GM11168 (cell line): ENCODE results near the gene LMBRD1.
"Not testable (repeated sequence)": the region's sequence is repeated elsewhere in the genome, so short reads cannot be mapped to it uniquely, and the experiment has no call there.

Experiments used
- in situ Hi-C: fragments of 300-500 bp; cut with MboI; formaldehyde crosslinking; loops from one replicate; pipeline ENCODE4 v1.12.0; 2022; ENCODE audit warnings: low sequenced_read_pairs; ENCODE audit not compliant: unreplicated experiment

Gene LMBRD1

DNA sequence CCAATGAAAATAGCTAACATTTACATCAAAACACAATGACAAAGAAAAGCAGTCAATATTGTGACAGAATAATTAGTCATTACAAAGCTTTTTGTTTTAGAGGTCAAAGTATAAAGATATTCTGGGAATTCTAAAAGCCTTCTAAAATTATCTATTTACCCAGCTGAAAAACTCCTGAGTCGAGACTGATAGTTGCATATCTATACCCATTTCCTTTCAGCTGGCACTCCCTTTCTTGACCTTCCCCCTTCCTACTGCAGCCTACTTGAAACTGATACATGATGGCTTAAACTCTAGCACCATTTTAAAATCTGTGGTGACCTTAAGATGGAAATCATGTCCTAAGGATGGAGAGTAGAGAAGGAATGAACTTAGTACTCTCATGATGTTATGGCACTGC lies 38.6 kb downstream of the LMBRD1 start:
- in situ Hi-C loops = no loop called here

GRCh38 chr6:69756907-69757306 lies 39.9 kb downstream of the LMBRD1 start:
- in situ Hi-C loops = no loop called here

GRCh38 chr6:69756366-69756765 lies 40.4 kb downstream of the LMBRD1 start:
- in situ Hi-C loops = no loop called here

- in situ Hi-C loops = loop anchor here (25.0 kb wide), 1 partner anchor 377 kb away; no protein-coding TSS in a partner anchor
Observed at GRCh38 chr6:69735027-69735426, 61.8 kb downstream of the LMBRD1 start.

DNA sequence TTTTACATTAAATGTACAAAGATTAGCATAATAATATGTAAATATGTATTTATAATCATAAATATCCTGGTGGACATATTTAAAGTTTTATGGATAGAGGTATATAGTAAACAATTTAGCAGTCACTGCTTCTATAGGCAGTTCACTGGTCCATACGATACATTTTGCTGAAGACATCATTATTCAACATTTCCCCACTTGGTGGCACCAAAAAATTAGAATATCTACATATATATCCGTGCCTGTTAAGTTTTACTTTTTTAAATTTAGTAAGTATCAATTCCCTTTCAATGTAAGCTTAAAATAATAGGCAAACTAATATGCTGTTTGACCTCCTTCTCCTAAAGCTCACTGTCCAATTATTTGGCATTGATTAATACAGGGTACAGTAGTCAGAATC lies 64.2 kb downstream of the LMBRD1 start:
- in situ Hi-C loops = loop anchor here (25.0 kb wide), 1 partner anchor 380 kb away; no protein-coding TSS in a partner anchor

DNA sequence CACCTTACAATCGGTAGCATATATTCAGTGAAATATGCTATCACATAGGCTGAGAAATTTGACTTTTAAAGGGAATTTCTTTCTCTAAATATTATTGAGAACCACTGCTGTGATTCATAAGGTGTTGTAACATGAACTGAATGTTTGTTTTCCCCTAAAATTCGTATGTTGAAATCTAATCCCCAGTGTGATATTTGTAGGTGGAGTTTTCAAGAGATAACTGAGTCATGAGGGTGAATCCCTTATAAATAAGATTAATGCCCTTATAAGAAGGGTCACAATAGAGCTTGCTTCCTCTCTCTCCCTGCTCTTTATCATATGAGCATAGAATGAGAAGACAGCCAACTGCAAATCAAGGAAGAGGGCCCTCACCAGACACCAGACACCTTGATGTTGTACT lies 64.8 kb downstream of the LMBRD1 start:
- in situ Hi-C loops = loop anchor here (25.0 kb wide), 1 partner anchor 380 kb away; no protein-coding TSS in a partner anchor

DNA sequence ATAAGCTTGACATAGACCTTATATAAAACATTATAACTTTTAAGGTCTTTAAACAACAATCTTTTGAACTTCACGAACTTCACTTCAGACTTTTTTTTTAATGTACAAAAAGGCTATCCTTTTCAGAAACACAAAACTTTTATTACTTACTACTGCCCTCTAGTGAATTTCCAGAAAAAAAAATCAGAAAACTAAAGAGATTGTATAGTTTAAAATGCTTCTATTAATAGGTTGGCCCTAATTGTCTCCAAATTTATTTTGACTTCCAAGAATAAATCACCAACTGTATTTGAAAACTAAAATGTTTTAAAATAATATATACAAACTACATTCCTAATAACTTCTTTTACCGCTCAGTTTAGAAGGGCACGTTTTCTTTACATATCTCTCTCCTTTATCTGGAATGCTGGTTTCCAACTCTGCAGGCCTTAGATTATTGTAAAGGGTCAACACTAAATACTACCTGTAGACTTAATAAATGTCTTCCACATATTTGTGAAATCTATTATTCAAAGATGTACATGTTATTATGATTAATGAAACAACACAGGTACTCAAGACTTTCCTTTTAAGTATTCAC lies 66.8 kb downstream of the LMBRD1 start:
- in situ Hi-C loops = loop anchor here (25.0 kb wide), 1 partner anchor 382 kb away; no protein-coding TSS in a partner anchor

DNA sequence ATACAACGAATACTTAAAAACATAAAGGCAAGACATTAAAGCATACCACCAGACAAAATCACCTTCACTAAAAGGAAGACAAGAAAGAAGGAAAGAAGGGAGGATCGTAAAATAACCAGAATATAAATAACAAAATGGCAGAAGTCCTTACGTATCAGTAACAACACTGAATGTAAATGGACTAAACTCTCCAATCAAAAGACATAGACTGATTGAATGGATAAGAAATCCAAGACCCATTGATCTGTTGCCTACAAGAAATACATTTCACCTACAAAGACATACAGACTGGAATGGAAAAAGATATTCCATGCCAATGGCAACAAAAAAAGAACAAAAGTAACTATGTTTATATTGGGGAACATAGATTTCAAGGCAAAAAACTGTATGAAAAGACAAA lies 74.1 kb downstream of the LMBRD1 start:
- in situ Hi-C loops = no loop called here

DNA sequence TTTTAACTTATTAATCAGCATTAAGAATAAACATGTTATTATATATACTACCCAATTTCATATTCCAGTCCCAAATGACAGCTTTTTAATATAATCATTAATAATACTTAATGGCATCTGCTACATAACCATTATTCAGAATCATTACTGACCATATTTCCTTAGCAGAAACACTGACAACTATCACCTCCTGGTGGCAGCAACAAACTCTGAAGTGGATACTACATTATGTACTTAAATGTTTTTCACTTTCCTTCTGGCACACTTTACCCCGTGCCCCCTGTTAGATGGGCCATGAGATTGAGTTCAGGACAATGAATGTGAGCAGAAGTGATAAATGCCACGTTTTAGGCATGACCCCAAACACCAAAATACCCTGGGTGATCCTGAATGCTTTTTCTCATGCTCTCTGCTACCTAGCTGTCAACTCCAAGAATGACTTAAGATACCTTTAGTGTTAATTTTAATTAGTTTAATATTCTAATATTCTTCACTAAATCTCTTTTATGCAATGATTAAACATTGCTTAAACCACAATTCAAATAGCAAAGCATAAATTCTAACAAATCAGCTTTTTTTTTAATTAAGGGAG lies 77.1 kb downstream of the LMBRD1 start:
- in situ Hi-C loops = no loop called here

DNA sequence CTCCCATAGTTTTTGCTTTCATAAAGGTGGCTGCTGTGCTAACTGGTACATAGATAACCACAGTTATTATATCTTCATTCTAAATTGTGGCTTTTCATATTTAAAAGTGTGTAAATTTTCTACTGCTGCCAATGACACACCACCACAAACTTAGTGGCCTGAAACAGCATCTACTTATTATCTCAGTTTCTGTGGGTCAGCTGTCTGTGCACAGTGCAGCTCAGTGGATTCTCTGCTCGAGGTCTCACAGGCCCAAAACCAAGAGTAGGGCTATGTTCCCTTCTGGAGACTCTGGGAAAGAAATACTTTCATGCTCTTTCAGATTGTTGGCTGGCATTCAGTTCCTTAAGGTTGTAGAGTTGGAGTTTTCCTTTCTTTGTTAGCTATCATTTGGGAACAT lies 90.1 kb downstream of the LMBRD1 start:
- in situ Hi-C loops = no loop called here

- in situ Hi-C loops = no loop called here
Observed at GRCh38 chr6:69705954-69706353, 90.9 kb downstream of the LMBRD1 start.

DNA sequence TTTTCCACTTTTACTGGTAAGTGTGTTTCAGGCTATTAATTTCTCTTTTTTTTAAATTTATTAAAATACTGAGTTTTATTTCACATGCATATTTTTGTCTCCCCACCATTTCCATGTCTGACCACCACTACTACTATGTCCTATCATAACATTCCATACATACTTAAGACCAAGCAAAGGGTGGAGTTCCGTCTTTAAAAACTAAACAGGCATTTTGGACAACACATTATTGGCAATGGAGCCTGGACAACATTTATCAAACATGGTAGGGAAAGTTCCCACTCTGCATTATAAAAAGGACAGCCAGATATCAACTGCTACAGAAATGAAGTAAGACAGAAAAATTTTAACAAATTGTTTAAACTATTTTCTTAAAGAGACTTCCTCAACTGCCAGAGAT lies 91.9 kb downstream of the LMBRD1 start:
- in situ Hi-C loops = no loop called here

GRCh38 chr6:69699655-69700054 lies 97.2 kb downstream of the LMBRD1 start:
- in situ Hi-C loops = no loop called here

DNA sequence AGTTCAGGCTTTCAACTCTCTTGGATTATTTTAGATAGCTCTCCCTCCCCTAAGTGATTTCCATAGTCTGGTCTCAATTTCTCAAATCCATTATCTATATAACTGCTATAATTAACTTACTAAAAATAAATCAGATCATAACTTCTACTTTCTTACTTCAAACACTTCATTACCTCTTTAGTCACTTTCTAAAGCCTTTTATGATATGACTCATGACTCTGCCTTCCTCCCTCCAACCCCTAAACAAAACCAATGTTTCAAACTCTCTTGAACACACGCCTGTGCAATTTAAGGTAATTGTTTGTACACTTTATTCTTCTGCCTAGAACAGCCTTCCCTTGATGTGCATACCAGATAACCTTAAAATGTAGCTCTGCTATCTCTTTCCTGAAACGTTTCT lies 100.5 kb downstream of the LMBRD1 start:
- in situ Hi-C loops = no loop called here

GRCh38 chr6:69693762-69694161 lies 103.0 kb downstream of the LMBRD1 start:
- in situ Hi-C loops = no loop called here

DNA sequence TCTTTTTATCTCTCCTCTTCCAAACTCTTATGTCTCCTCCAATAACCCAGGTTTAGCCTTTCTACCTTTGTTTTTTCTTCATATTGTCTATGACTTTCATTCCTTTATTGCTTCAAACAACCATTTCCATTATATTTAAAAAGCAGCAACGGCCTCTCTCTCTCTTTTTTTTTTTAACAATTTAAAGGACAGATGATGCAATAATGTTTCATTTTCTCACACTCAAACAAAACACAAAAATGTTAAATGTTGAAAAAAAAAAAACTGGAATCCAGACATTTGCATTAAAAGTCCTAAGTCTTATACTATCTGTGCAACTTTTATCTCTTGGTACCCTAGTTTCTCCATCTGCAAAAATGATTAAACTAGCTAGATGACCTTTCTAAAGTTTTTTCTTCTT lies 105.8 kb downstream of the LMBRD1 start:
- in situ Hi-C loops = no loop called here

GRCh38 chr6:69680302-69680701 lies 116.5 kb downstream of the LMBRD1 start:
- in situ Hi-C loops = no loop called here

DNA sequence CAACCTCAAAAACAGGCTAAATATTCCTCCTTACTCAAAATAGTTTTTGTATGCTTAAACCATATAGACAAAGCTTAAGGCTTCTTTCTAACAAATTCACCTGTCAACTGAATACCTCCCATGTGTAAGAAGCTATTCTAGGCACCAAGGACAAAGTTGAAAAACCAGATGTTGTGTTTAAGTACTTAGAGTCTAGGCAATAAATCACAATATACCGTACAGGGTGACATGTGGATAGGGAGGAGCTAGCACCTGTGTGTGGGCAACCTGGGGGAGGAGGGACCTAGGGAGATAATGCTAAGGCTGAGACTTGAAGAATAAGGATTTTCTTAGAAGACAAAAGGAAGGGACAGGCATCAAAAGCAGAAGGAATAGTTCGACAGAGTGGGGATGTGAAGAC lies 123.5 kb downstream of the LMBRD1 start:
- in situ Hi-C loops = no loop called here

GRCh38 chr6:69668916-69669315 lies 127.9 kb downstream of the LMBRD1 start:
- in situ Hi-C loops = no loop called here

GRCh38 chr6:69666779-69667178 lies 130.0 kb downstream of the LMBRD1 start:
- in situ Hi-C loops = not testable (repeated sequence)

DNA sequence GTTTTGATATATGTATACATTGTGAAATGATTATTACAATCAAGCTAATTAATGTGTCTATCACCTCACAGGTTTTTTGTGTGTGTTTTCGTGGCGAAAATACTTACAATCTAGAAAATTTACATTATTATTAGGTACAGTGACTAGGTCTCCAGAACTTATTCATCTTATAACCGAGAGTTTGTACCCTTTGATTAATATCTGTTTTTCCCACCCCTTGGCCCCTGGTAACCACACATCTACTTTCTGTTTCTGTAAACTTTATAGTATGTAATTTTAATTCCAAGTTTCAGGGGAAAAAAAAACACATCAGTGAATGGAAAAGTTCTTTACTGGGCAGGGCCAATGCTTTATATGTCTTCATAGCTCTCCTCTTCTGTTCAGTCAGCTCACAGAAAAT lies 131.4 kb downstream of the LMBRD1 start:
- in situ Hi-C loops = no loop called here

DNA sequence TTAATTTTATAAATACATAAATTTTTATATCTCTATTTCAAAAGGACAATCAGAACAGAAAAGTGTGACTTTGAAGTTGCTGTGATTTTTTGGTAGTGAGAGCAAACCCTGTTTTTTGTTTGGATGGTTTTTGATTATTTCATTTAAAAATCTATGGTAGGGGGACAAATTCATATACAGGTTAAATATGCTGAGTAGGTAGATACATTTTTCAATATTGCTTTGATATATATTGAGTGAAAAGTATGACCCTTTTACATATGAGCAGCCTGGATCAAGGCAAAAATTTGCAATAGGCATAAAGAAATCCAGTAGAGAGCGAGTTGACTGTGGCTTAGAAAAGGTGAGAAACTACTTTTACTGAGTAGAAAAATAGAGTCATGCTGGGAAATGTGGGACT lies 132.3 kb downstream of the LMBRD1 start:
- in situ Hi-C loops = no loop called here
